Left colon (tissue), 2 donors: ENCODE measurements around the gene SOD1. TPM values are rescaled to one million over a fixed set of nuclear protein-coding genes. Genes with fewer than 3 reads are reported as not detected.
"Not testable (repeated sequence)": the region's sequence is repeated elsewhere in the genome, so short reads cannot be mapped to it uniquely, and the experiment has no call there.

Source experiments
- ATAC-seq: fragments of 200-7000 bp; cut with Tn5 transposase; one replicate; pipeline ENCODE4 v1.9.1; 2020; ENCODE audit warnings: mild to moderate bottlenecking, moderate library complexity
- DNase-seq, 2 donors: peaks; one replicate each; pipeline ENCODE4 v3.0.0-alpha.2; 2020
- intact Hi-C, 2 donors: fragments of 100-400 bp; cut with DNase I in 1 of 2; cut with micrococcal nuclease in 1 of 2; formaldehyde crosslinking; loops; one replicate each; pipeline versions ENCODE4 v1.11.2 to v1.14.0; 2022; cut with DNase I, micrococcal nuclease
- total RNA-seq, 2 donors: library from RNA; stranded (reverse); fragmentation: NEBNext Ultra II Directional; extraction: Animal tissue kit (Norgen Biotek cat#: 25700); gene quantifications; one replicate each; pipeline ENCODE4 v1.2.1, GENCODE V29; 2021
- donor health status: DM: no; HTN: no; CAD: no.
- donor health status: DM: yes; HTN: yes; CAD: no.

SOD1 gene
- total RNA-seq, 2 donors from 2014 or later: 274 to 339 TPM

DNA sequence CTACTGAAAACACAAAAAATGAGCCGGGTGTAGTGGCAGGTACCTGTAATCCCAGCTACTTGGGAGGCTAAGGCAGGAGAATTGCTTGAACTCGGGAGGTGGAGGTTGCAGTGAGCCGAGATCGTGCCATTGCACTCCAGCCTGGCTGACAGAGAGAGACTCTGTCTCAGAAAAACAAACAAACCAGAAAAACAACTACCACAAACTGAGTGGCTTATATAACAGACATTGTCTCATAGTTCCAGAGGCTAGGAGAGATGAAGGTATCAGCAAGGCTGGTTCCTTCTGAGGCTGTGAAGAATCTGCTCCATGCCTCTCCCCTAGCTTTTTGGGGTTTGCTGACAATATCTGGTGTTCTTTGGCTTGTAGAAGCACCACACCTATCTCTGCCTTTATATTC is 8.0 kb upstream of the SOD1 start:
- ATAC-seq, DNase-seq, intact Hi-C loops: not testable (repeated sequence)

DNA sequence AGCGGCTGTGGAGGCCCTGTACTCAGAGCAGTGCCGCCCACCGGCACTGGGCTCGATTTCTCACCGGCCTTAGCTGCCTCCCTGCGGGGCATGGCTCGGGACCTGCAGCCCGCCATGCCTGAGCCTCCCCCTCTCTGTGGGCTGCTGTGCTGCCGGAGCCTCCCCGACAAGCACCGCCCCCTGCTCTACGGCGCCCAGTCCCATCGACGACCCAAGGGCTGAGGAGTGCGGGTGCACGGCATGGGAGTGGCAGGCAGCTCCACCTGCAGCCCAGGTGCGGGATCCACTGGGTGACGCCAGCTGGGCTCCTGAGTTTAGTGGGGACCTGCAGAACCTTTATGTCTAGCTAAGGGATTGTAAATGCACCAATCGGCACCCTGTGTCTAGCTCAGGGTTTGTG is 5.2 kb upstream of the SOD1 start:
- ATAC-seq: no peak
- DNase-seq: no peak
- intact Hi-C loops: no loop called here

DNA sequence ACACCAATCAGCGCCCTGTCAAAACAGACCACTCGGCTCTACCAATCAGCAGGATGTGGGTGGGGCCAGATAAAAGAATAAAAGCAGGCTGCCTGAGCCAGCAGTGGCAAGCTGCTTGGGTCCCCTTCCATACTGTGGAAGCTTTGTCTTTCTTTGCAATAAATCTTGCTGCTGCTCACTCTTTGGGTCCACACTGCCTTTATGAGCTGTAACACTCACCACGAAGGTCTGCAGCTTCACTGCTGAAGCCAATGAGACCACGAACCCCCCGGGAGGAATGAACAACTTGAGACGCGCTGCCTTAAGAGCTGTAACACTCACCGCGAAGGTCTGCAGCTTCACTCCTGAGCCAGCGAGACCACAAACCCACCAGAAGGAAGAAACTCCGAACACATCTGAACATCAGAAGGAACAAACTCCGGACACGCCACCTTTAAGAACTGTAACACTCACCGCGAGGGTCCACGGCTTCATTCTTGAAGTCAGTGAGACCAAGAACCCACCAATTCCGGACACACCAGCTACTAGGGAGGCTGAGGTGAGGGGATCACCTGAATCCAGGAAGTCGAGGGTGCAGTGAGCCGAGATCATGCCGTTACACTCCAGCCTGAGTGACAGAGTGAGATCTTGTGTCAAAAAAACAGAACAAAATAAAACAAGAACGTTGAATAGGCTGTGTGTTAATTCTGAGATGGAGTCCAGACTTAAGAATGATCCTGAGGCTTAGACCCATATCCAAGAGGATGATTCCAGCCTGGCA is 4.5 kb upstream of the SOD1 start:
- ATAC-seq, intact Hi-C loops, DNase-seq: not testable (repeated sequence)

DNA sequence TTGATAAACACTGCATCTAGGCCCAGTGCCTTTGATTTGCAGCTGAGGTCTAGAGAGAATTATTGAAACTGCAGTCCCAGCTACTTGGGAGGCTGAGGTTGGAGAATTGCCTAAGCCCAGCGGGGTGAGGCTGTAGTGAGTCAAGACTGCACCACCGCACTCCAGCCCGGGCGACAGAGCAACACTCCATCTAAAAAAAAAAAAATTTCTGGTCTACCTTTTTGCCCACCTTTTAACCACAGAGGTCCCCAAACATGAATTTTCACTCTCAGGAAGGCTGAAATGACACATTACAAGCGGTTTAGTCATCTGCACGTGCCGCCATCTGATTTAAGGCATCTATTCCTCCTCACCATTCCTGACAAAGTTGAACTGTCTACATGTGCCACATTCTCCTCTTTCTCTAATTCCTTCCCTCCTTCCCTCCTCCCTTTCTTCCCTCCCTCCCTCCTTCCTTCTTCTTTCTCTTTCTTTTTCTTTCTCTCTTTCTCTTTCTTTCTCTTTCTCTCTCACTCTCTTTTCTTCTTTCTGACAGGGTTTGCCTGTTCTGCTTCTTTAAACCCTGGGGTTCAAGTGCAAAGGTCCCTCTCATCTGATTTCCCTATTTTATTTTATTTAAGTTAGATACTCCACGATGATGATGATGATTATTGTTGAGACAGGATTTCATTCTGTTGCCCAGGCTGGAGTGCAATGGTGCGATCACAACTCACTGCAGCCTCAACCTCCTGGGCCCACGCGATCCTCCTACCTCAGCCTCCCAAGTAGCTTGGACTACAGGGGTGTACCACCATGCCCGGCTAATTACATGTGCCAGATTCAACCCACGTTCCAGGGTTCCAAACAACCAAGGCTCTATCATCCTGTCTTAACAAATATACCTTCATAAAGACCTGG is 3.0 kb upstream of the SOD1 start:
- DNase-seq: no peak
- intact Hi-C loops: no loop called here
- no peak for ATAC-seq

DNA sequence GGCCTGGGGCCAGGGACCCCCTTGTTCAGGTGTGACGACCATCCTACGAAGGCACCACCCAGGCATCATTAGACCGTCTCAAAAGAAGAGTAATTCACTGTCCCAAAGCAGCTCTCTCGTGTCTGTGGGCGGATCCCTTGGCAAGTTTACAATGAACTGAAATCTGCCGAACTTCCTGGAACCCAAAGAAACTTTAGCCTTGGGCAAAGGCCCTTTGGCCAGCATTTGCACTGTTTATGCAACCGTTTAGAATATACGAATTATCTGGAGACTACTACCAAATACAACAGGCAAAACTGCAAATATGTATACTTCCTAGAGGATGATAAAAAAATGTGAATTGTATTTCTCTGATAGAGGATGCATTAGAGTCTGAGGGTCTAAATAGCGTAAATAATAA is 1.4 kb upstream of the SOD1 start:
- DNase-seq: peak; percentile 73 to 75
- intact Hi-C loops: no loop called here
- ATAC-seq: peak; percentile 57

DNA sequence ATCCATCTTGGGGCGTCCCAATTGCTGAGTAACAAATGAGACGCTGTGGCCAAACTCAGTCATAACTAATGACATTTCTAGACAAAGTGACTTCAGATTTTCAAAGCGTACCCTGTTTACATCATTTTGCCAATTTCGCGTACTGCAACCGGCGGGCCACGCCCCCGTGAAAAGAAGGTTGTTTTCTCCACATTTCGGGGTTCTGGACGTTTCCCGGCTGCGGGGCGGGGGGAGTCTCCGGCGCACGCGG is 282 bp upstream of the SOD1 start:
- peak; percentile 19 for ATAC-seq
- intact Hi-C loops: no loop called here
- no peak for DNase-seq

DNA sequence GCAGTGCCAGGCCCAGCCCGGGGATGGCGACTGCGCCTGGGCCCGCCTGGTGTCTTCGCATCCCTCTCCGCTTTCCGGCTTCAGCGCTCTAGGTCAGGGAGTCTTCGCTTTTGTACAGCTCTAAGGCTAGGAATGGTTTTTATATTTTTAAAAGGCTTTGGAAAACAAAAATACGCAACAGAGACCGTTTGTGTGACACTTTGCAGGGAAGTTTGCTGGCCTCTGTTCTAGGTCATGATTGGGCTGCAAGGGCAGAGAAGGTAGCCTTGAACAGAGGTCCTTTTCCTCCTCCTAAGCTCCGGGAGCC is 719 bp downstream of the SOD1 start:
- ATAC-seq (peak; percentile 16), DNase-seq (no peak)
- intact Hi-C loops: no loop called here

DNA sequence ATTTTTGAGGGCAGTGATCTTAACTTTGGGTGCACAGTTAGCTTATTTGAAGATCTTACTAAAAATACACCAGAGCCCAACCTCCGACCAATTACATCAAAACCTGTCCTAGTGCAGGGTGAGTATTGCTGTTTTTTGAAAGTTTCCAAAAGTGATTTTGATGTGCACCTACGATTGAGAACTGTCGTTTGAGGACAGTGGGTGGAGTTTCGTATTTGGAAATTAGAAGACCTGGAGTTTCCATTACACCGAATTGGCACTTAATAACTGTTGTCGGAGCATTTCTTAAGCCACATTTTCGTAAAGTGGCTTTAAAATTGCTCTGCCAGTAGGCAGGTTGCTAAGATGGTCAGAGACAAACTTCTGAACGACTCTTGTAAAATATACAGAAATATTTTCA is 1.1 kb downstream of the SOD1 start:
- intact Hi-C loops: no loop called here
- ATAC-seq (no peak), DNase-seq (no peak)

DNA sequence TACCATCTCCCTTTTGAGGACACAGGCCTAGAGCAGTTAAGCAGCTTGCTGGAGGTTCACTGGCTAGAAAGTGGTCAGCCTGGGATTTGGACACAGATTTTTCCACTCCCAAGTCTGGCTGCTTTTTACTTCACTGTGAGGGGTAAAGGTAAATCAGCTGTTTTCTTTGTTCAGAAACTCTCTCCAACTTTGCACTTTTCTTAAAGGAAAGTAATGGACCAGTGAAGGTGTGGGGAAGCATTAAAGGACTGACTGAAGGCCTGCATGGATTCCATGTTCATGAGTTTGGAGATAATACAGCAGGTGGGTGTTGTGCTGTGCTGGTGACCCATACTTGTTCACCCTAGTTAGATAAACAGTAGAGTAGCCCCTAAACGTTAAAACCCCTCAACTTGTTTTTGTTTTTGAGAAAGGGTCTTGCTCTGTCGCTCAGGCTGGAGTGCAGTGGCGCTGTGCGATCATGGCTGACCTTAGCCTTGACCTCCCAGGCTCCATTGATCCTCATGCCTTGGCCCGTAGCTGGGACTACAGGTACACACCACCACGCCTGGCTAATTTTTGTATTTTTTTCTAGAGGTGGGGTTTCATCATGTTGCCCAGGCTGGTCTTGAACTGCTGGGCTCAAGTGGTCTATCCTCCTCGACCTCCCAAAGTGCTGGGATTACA is 4.2 kb downstream of the SOD1 start:
- intact Hi-C loops: no loop called here
- DNase-seq (no peak), ATAC-seq (no peak)

DNA sequence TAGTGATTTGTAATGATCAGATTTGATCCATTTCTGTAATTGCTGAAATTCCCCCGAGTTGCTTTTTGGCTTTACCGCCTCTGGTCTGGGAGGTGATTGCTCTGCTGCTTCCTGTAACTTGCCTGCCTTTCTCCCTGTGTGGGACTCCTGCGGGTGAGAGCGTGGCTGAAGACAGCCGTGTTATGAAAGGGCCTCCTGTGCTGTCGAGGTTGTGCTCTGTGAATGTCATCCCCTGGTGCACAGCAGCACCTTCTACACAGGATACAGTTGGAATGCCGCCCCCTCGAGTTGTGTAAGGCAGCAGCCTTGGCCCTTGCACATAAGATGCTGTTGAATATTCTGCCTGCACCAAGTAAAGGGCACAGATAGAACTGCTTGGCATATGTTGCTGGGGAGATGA is 5.9 kb downstream of the SOD1 start:
- intact Hi-C loops: no loop called here
- ATAC-seq (peak; percentile 11), DNase-seq (no peak)

DNA sequence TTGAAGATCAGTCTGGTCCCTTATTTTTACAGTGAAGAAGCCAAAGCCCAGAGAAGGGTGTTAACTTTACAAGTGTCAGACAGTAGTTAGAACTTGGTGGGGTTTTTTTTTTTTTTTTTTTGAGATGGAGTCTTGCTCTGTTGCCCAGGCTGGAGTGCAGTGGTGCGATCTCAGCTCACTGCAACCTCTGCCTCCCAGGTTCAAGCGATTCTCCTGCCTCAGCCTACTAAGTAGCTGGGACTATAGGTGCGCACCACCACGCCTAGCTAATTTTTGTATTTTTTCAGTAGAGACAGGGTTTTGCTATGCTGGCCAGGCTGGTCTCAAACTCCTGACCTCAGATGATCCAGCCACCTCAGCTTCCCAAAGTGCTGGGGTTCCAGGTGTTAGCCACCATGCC is 6.4 kb downstream of the SOD1 start:
- ATAC-seq, DNase-seq, intact Hi-C loops: not testable (repeated sequence)

DNA sequence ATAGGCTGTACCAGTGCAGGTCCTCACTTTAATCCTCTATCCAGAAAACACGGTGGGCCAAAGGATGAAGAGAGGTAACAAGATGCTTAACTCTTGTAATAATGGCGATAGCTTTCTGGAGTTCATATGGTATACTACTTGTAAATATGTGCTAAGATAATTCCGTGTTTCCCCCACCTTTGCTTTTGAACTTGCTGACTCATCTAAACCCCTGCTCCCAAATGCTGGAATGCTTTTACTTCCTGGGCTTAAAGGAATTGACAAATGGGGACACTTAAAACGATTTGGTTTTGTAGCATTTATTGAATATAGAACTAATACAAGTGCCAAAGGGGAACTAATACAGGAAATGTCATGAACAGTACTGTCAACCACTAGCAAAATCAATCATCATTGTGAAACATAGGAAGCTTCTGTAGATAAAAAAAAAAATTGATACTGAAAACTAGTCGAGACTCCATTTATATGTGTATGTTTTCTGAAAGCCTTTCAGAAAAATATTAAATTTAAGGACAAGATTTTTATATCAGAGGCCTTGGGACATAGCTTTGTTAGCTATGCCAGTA is 7.0 kb downstream of the SOD1 start:
- ATAC-seq (no peak), DNase-seq (no peak)
- intact Hi-C loops: no loop called here

DNA sequence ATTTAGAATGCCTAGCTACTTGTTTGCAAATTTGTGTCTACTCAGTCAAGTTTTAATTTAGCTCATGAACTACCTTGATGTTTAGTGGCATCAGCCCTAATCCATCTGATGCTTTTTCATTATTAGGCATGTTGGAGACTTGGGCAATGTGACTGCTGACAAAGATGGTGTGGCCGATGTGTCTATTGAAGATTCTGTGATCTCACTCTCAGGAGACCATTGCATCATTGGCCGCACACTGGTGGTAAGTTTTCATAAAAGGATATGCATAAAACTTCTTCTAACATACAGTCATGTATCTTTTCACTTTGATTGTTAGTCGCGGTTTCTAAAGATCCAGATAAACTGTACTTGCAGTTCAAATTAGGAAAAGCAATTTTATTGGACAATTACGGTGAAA is 7.6 kb downstream of the SOD1 start:
- ATAC-seq: no peak
- DNase-seq: no peak
- intact Hi-C loops: no loop called here

DNA sequence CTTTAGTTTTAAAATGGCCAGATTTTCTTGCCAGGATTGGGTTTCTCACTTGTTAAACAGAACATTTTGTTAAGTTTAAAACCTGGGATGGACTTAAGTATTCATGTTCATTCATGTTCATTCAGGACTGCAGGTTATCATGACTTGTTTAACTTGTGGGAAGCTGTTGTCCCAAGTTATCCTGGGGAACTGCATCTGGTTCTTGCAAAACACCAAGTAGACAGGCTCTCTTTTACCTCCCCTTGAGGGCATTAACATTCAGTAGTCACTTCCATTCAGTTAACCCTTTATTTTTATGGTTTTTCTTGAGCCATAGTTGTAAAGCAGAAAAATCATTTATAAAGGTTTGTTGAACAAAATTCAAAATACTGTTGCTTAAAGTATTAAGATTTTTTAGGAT is 8.1 kb downstream of the SOD1 start:
- intact Hi-C loops: no loop called here
- no peak for ATAC-seq

DNA sequence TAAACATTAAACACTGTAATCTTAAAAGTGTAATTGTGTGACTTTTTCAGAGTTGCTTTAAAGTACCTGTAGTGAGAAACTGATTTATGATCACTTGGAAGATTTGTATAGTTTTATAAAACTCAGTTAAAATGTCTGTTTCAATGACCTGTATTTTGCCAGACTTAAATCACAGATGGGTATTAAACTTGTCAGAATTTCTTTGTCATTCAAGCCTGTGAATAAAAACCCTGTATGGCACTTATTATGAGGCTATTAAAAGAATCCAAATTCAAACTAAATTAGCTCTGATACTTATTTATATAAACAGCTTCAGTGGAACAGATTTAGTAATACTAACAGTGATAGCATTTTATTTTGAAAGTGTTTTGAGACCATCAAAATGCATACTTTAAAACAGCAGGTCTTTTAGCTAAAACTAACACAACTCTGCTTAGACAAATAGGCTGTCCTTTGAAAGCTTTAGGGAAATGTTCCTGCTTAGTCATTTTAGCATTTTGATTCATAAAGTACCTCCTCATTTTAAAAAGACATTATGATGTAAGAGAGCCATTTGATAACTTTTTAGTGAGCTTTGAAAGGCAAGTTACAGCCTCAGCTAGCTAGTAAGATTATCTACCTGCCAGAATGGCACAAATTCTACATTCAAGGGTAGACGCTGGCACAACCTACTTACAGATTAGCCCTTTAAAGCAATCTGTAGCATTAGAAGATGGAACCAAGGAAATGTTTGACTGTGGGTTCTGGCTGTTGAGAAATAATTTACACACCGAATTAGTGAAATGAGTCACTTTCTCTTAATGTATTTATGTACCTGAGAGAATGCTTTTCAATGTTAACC is 9.4 kb downstream of the SOD1 start:
- DNase-seq: no peak
- ATAC-seq: no peak
- intact Hi-C loops: no loop called here

More for the DNA sequence above, 8.1 kb downstream of the SOD1 start:
- no peak for DNase-seq

DNA sequence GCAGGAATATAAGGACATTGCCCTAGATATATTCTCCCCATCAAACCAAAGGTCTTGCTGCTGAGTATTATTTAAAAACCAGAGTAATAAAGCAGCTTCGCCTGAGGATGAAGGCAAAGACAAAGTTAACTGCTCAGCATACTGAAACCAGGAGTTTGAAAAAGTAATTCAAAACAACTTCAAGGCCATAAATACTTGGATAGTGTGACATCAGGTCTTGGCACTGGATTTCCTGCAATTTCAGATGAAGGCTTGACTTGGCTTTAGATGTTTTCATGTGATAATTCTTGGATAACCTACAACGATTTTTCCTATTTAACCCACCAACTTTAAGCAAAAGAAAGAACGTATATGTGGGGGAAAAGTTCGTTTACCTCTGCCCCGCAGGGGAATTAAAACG is 10.6 kb downstream of the SOD1 start:
- intact Hi-C loops: no loop called here
- ATAC-seq: no peak
- no peak for DNase-seq

DNA sequence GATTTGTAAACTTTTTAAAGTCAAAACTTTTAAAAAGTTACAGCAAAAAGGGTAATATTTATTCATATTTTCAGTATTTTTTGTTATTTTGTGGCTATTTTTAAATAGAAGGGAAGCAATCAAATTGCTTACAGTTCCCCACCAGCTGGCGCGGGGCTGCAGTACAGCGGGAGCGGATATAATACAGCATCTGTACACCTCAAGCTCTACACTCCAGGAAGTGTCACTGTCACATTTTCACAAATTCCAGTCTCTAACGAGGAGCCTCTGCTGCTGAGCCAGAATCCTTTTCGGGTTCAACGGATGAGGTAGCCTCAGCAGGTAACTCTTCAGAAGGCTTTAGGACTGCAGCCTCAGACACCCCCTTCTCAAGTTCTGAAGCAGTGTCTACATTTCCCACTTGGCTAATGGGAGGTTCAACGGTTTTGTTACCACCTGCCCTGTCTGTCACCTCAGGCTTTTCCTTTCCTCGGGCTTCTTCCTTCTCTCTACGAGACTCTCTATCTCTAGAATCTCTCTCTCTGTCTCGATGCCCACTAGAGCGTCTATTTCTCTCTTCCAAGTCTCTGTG is 11.7 kb downstream of the SOD1 start:
- intact Hi-C loops: no loop called here
- DNase-seq (no peak), ATAC-seq (no peak)

DNA sequence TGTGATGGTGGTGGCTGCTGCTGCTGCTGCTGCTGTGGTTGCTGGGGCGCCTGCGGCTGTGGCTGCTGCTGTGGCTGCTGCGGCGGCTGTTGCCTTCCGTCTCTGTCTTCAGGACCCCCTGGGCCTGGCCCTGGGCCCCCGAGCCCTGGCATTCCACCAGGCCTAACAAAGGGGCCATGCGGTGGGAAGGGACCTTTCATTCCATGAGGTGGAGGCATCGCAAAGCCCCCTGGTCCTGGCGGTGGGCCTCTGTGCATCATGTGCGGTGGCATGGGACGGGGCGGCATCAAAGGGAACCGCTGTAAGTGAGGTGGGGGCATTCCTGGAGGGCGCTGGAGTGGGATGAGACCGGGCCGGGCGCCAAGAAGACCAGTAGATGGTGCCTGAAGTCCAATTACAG is 12.4 kb downstream of the SOD1 start:
- intact Hi-C loops: no loop called here
- DNase-seq (no peak), ATAC-seq (no peak)
